CD1c-positive myeloid dendritic cell (primary cell): ENCODE measurements around the gene PTGIS.
A peak's percentile ranks its signal among the peaks of the same experiment; 100 is the strongest.
"Not testable (repeated sequence)": the region's sequence is repeated elsewhere in the genome, so short reads cannot be mapped to it uniquely, and the experiment has no call there.

ENCODE experiments used
- DNase-seq: peaks from one replicate; pipeline ENCODE4 v3.0.0-alpha.2; 2016; ENCODE audit errors: extremely low spot score

Gene PTGIS

DNA sequence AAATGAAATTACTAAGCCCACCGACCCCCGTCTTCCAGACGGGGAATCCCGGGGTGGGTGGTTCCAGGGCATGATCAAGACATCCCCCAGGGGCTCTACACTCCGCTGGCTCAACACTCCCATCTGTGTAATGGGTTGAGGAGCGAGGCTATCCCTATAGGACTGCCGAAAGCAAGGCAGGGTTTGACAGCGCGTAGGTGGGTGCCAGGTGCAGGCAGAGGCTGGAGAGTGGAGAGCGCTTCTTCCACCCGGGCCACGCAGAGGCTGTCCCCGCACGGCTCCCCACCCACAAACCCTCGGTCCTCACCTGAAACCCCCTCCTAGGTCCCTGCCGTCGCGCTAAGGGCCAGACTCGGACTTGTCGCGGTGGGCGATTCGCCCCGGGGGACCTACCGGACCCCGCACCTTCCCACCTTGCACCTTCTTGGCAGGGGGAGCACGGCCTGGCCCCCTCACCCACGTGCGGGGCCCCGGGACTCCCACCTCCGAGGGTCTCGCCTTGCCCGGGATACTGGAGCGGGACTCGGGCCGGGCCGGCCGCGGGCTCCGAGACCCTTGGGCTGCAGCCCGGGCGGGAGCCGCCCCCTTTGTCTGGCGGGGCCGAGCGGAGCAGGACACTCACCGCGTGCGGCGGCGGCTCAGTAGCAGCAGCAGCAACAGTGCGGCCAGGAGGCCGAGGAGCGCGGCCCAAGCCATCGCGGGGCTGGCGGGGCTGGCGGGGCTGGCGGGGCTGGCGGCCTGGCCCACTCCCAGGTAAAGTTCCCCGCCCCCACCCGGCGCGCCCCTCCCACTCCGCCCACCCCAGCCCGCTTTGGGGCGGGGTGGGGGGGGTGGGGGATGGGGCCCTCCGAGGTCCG, at the start of gene PTGIS:
Gene PTGIS, minus strand, starts transcription at position 717 of the 857 bp plus-strand sequence. Its CDS starts 21 bp downstream, at position 696.
- DNase-seq = no peak

- DNase-seq = not testable (repeated sequence)
These were observed 49.5 kb upstream of the PTGIS start for GRCh38 chr20:49617394-49617793.

DNA sequence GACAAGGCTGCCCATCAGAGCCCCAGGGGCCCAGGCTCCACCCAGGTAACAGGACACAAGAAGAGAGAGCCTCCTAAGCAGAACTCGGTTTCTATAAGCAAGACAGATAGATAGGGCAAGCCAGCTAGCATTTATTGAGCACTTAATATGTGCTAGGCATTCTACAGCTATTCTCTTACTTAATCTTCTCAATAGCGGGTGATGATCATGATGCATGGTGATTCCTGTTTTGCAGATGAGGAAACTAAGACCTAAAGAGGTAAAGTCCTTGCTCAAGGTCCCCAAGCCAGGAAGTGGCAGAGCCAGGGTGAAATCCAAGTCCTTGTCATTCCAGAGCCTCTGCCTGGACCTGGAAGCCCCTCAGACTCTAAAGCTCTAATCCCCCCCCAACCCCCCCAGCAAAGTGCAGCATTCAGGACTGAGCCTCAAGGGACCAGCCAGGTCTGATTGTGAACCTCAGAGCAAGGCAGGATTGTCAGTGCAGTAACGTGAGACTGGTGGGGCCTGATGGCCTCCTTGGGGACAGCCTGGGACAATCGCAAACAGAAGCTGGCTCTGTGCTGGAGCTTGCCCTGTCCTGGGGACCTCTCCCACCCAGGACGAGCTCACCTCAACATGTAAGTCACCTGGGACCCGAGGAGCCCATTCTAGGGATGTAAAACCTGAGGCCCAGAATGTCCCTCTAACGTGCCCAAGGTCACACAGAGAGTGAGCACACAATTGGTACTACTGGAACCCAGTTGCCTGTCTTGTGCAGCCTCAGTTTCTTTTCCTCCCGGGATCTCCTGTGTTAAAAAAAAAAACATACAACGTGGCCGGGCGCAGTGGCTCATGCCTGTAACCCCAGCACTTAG, 48.4 kb upstream of the PTGIS start:
- DNase-seq = no peak

- DNase-seq = no peak
These were observed 47.6 kb upstream of the PTGIS start for GRCh38 chr20:49615401-49616153.

DNA sequence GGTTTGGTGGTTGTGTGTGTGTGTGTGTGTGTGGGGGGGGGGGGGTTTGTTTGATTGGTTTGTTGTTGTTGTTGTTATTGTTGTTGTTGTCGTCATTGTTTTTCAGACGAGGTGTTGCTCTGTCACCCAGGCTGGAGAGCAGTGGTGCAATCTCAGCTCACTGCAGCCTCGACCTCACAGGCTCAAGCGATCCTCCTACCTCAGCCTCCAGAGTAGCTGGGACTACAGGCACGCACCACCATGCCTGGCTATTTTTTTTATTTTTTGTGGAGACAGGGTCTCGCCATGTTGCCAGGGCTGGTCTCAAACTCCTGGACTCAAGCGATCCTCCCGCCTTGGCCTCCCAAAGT, 47.1 kb upstream of the PTGIS start:
- DNase-seq = not testable (repeated sequence)

DNA sequence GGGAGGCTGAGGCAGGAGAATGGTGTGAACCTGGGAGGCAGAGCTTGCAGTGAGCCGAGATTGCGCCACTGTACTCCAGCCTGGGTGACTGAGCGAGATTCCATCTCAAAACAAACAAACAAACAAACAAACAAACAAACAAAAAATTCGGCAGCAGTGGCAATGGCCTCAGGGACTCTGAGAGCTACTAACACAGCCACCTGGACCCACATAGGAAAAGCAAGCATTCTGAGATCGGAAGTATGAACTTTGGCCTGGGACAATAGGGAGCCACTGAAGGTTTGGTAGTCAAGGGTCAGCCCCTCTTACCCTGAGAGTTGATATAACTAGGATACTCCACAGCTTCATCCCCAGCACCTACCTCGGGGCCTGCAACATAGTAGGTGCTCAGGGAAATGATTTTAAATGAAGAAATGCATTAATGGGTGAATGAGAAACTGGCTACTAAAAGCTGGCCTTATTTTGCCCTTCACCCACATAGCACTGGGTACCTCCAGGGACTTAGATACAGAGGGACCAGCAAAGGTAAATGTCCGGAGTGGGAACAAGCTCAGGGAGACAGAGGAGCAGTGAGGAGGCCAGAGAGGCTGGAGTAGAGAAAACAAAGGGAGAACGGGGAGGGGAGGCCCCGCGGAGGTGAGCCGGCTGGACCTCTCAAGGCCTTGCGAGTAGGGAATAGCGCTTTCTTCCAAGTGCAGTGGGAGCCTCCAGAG, 46.6 kb upstream of the PTGIS start:
- no peak for DNase-seq

GRCh38 chr20:49612127-49612738, 44.3 kb upstream of the PTGIS start:
- no peak for DNase-seq

- DNase-seq = not testable (repeated sequence)
These were observed 43.7 kb upstream of the PTGIS start for GRCh38 chr20:49611539-49612126.

- DNase-seq = peak; percentile 77
These were observed 43.0 kb upstream of the PTGIS start for GRCh38 chr20:49610691-49611538.

- peak; percentile 73 for DNase-seq
These were observed 41.1 kb upstream of the PTGIS start for GRCh38 chr20:49608752-49609670.

DNA sequence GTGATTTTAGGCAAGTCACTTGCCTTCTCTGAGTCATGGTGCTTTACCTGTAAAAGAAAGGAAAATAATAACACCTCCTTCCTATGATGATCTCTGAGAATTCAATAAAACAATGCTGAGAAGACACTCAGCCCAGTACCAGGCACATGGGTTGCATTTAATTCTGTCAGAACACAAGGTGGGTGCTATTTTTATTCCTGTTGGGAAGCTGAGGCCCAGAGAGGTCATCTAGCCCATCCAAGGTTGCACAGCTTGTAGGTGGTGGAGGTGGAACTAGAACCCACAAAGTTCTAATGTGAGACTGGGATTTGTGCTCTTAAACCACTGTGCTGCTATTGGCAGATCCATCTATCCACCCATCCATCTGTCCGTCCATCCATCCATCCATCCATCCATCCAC, 39.6 kb upstream of the PTGIS start:
- no peak for DNase-seq

DNA sequence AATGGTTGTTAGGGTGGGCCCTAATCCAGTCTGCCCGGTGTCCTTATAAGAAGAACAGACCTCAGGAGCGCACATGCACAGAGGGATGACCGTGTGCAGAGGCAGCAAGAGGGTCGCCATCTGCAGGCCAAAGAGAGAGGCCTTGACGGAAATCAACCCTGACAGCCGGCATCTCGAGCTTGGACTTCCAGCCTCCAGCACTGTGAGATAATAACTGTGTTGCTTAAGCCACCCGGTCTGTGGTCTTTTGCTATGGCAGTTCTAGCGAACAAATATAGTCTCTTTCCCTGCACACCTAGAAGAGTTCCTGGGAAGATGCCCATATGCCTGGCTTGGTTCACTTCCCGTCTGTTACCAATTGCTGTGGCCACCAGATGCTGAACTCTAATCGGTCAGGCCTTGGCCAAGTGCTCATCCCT, 35.3 kb upstream of the PTGIS start:
- DNase-seq = no peak

- no peak for DNase-seq
These were observed 34.6 kb upstream of the PTGIS start for GRCh38 chr20:49602345-49603208.

- no peak for DNase-seq
These were observed 33.4 kb upstream of the PTGIS start for GRCh38 chr20:49601153-49601924.

- DNase-seq = no peak
These were observed 31.8 kb upstream of the PTGIS start for GRCh38 chr20:49599746-49600113.

- DNase-seq = no peak
These were observed 30.0 kb upstream of the PTGIS start for GRCh38 chr20:49597825-49598395.
